Liver (tissue), 3 donors: ENCODE measurements around the gene BARHL1.

ENCODE experiments used
- GABPA ChIP-seq, 2 donors: IDR thresholded peaks in 1 of 2; conservative IDR thresholded peaks in 1 of 2; 2 replicates each; pipeline ENCODE4 v1.6.1; 2016; ENCODE audit warnings: antibody characterized with exemption in 2 of 2, mild to moderate bottlenecking in 1 of 2, moderate library complexity in 1 of 2
- RAD21 ChIP-seq, 2 donors: IDR thresholded peaks; 2 replicates each; pipeline ENCODE4 v1.6.1; 2016; ENCODE audit warnings: antibody characterized with exemption in 2 of 2, mild to moderate bottlenecking in 2 of 2
- REST ChIP-seq: IDR thresholded peaks from 2 replicates; pipeline ENCODE4 v1.6.1; 2016; ENCODE audit warnings: antibody characterized with exemption, mild to moderate bottlenecking
- SP1 ChIP-seq: IDR thresholded peaks from 2 replicates; pipeline ENCODE4 v1.6.1; 2018; ENCODE audit warnings: antibody characterized with exemption, mild to moderate bottlenecking
- YY1 ChIP-seq: IDR thresholded peaks from 2 replicates; pipeline ENCODE4 v1.6.1; 2016; ENCODE audit warnings: antibody characterized with exemption, mild to moderate bottlenecking
- ZBTB33 ChIP-seq: IDR thresholded peaks from 2 replicates; pipeline ENCODE4 v1.6.1; 2016; ENCODE audit warnings: antibody characterized with exemption
- TF ChIP-seq, protein P1 (sequence below): fragments of 150-350 bp; IDR thresholded peaks from 2 replicates; pipeline ENCODE4 v1.5.1; 2017; ENCODE audit warnings: improper control_type of control experiment, low read depth, low read length; ENCODE audit not compliant: missing input control
- TF ChIP-seq, protein P2 (sequence below): IDR thresholded peaks from 2 replicates; pipeline ENCODE4 v1.6.1; 2016; ENCODE audit warnings: antibody characterized with exemption
- donor health status: healthy.
- donor health status: healthy.

- TF ChIP-seq GABPA (IDR thresholded peaks at IDR 0.05 in 1 of 2, conservative IDR thresholded peaks at IDR 0.05 in 1 of 2) (no peak), SP1 (no peak), RAD21 (IDR thresholded peaks at IDR 0.05) (no peak), YY1 (no peak), REST (no peak), ZBTB33 (no peak)
- TF ChIP-seq, protein P1, sequence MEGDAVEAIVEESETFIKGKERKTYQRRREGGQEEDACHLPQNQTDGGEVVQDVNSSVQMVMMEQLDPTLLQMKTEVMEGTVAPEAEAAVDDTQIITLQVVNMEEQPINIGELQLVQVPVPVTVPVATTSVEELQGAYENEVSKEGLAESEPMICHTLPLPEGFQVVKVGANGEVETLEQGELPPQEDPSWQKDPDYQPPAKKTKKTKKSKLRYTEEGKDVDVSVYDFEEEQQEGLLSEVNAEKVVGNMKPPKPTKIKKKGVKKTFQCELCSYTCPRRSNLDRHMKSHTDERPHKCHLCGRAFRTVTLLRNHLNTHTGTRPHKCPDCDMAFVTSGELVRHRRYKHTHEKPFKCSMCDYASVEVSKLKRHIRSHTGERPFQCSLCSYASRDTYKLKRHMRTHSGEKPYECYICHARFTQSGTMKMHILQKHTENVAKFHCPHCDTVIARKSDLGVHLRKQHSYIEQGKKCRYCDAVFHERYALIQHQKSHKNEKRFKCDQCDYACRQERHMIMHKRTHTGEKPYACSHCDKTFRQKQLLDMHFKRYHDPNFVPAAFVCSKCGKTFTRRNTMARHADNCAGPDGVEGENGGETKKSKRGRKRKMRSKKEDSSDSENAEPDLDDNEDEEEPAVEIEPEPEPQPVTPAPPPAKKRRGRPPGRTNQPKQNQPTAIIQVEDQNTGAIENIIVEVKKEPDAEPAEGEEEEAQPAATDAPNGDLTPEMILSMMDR: no peak
- TF ChIP-seq, protein P2, sequence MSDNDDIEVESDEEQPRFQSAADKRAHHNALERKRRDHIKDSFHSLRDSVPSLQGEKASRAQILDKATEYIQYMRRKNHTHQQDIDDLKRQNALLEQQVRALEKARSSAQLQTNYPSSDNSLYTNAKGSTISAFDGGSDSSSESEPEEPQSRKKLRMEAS: no peak
Observed at GRCh38 chr9:132559711-132560110, 22.7 kb upstream of the BARHL1 start.
